ENCODE results near the gene SHANK1. TPM values are rescaled to one million over a fixed set of nuclear protein-coding genes. Genes with fewer than 3 reads are reported as not detected.

Gene SHANK1
- total and polyA plus RNA-seq, 2 of the 4 experiments (the other 2 are of a cell fraction): 6.1 to 6.7 TPM

GRCh38 chr19:50735869-50736268, 16.3 kb upstream of the SHANK1 start:
- H3K4me2 ChIP-seq (ENCODE audit: low read depth, low read length): no peak overlapping the region
- no peak overlapping the region for H2BK20ac ChIP-seq (ENCODE audit: low read depth, low read length)
- H3K14ac ChIP-seq (replicated peaks; ENCODE audit: low read depth, low read length): no peak overlapping the region
- H3K27me3 ChIP-seq (ENCODE audit: control insufficient read depth, insufficient read depth, low read length): peaks cover 21% of the 10 kb centered on the region
- no peak overlapping the region for H2AK5ac ChIP-seq (ENCODE audit: low read depth, low read length)
- H3K36me3 ChIP-seq (ENCODE audit: control insufficient read depth, insufficient read depth, low read length): no peaks in the 10 kb centered on the region
- H4K8ac ChIP-seq (ENCODE audit: low read depth in 2 of 2, low read length in 2 of 2): no peak overlapping the region
- H3K9me3 ChIP-seq (ENCODE audit: control insufficient read depth, insufficient read depth, low read length): no peaks in the 10 kb centered on the region
- WGBS, 2 experiments (ENCODE audit: extremely low coverage in 2 of 2, insufficient read length in 1 of 2): 60% methylated on average over 1 of the region's 7 CpGs; no CpG with 5 or more reads in 1 of the 2 experiments
- dilution Hi-C loops (cut with HindIII; ENCODE audit: low sequenced_read_pairs, unreplicated experiment) (no loop called here), intact Hi-C loops (cut with micrococcal nuclease) (no loop called here), in situ Hi-C loops (cut with MboI; ENCODE audit: low sequenced_read_pairs) (no loop called here)
- no peak overlapping the region for H4K5ac ChIP-seq (ENCODE audit: low read depth, low read length)
- ChIA-PET POLR2A (ENCODE audit: unreplicated experiment) (interaction anchor here (0.6 kb wide), 1 partner anchor 11 kb away, joined by 4 read pairs; no protein-coding TSS in a partner anchor), CTCF (interaction anchor here (2.8 kb wide), 1 partner anchor 11 kb away, joined by 9 read pairs; no protein-coding TSS in a partner anchor)
- H3K4me3 ChIP-seq (ENCODE audit: insufficient read depth, low read depth, low read length): no peak overlapping the region
- TF ChIP-seq MXI1 (IDR thresholded peaks at IDR 0.05; ENCODE audit: borderline replicate concordance, low read depth, low read length) (no peak), RFX5 (IDR thresholded peaks at IDR 0.05; ENCODE audit: low read depth, low read length) (no peak), RAD21 (IDR thresholded peaks at IDR 0.05; ENCODE audit: low read length) (no peak), ELK1 (IDR thresholded peaks at IDR 0.05; ENCODE audit: borderline replicate concordance, low read depth, low read length) (no peak), RCOR1 (IDR thresholded peaks at IDR 0.05; ENCODE audit: insufficient replicate concordance, low read length) (no peak), POLR2A (IDR thresholded peaks at IDR 0.05; ENCODE audit: low read depth, low read length) (no peak), MAZ (IDR thresholded peaks at IDR 0.05; ENCODE audit: borderline replicate concordance, low read depth, low read length) (no peak), CEBPB (IDR thresholded peaks at IDR 0.05; ENCODE audit: low read depth, low read length) (no peak), MAFK (IDR thresholded peaks at IDR 0.05; ENCODE audit: low read depth, low read length) (no peak), BHLHE40 (IDR thresholded peaks at IDR 0.05; ENCODE audit: low read depth, low read length) (no peak), NFE2L2 (IDR thresholded peaks at IDR 0.05; ENCODE audit: low read depth, low read length) (no peak), SMC3 (IDR thresholded peaks at IDR 0.05; ENCODE audit: low read depth, low read length) (no peak), CHD1 (IDR thresholded peaks at IDR 0.05; ENCODE audit: low read depth, low read length) (no peak)
- TF ChIP-seq, protein P1, sequence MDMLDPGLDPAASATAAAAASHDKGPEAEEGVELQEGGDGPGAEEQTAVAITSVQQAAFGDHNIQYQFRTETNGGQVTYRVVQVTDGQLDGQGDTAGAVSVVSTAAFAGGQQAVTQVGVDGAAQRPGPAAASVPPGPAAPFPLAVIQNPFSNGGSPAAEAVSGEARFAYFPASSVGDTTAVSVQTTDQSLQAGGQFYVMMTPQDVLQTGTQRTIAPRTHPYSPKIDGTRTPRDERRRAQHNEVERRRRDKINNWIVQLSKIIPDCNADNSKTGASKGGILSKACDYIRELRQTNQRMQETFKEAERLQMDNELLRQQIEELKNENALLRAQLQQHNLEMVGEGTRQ (IDR thresholded peaks at IDR 0.05; ENCODE audit: low read depth, low read length): no peak
- H2BK120ac ChIP-seq (ENCODE audit: low read depth, low read length): no peak overlapping the region
- H2AFZ ChIP-seq (replicated peaks; ENCODE audit: low read length, poor library complexity): no peak overlapping the region
- DNase-seq (no peak), ATAC-seq (ENCODE audit: low read depth) (no peak)
- no peak overlapping the region for H3K18ac ChIP-seq (ENCODE audit: low read depth, low read length)
- no peak overlapping the region for H3K4ac ChIP-seq (ENCODE audit: low read depth, low read length)
- H3K79me1 ChIP-seq (ENCODE audit: low read depth in 1 of 2, low read length in 2 of 2): no peaks in the 10 kb centered on the region
- no peaks in the 10 kb centered on the region for H3K4me1 ChIP-seq (ENCODE audit: control insufficient read depth, insufficient read depth, low read length)
- no peak overlapping the region for H2AK9ac ChIP-seq (replicated peaks; ENCODE audit: low read depth, low read length, poor library complexity)
- no peak overlapping the region for H3K9ac ChIP-seq (ENCODE audit: low read depth, low read length)
- H4K91ac ChIP-seq (ENCODE audit: insufficient read depth, low read depth, low read length): no peak overlapping the region
- H4K20me1 ChIP-seq (ENCODE audit: insufficient read depth, low read length): no peaks in the 10 kb centered on the region
- H2BK15ac ChIP-seq (ENCODE audit: low read depth, low read length): no peak overlapping the region
- BruUV-seq (replicated peaks): no TSS peak
- no peak overlapping the region for H2BK5ac ChIP-seq (ENCODE audit: low read depth, low read length, poor library complexity, severe bottlenecking)
- H3K56ac ChIP-seq (ENCODE audit: extremely low read depth, insufficient read depth, low read length): no peak overlapping the region
- no peak overlapping the region for H3K27ac ChIP-seq (ENCODE audit: insufficient read depth, low read length)
- no peak overlapping the region for H3K23ac ChIP-seq (ENCODE audit: low read depth, low read length)
- H3K9me1 ChIP-seq (ENCODE audit: insufficient read depth, low read length): no peaks in the 10 kb centered on the region
